Transverse colon (tissue), 4 donors: ENCODE measurements around the gene LGALS7. TPM values are rescaled to one million over a fixed set of nuclear protein-coding genes. Genes with fewer than 3 reads are reported as not detected.

Experiments
- DNase-seq: peaks from one replicate; pipeline ENCODE4 v3.0.0-alpha.2; 2019
- H3K27ac ChIP-seq, 4 donors: fragments of 200-600 bp; sonication (generic); 2 replicates each; pipeline ENCODE4 v1.5.1; 2016 to 2018; ENCODE audit warnings: inconsistent platforms in 4 of 4
- H3K27me3 ChIP-seq: fragments of 200-600 bp; sonication (generic); 2 replicates; pipeline ENCODE4 v1.5.1; 2017; ENCODE audit warnings: inconsistent platforms
- H3K36me3 ChIP-seq, 4 donors: fragments of 200-600 bp; sonication (generic); 2 replicates each; pipeline ENCODE4 v1.5.1; 2017 to 2019; ENCODE audit warnings: inconsistent platforms in 4 of 4
- H3K4me1 ChIP-seq, 4 donors: fragments of 200-600 bp; sonication (generic); 2 replicates each; pipeline ENCODE4 v1.5.1; 2017 to 2020; ENCODE audit warnings: inconsistent platforms in 4 of 4
- H3K4me3 ChIP-seq, 4 donors: fragments of 200-600 bp; sonication (generic); 1 replicate in 1 of 4; 2 replicates in 3 of 4; pipeline versions ENCODE4 v1.5.1 to v1.6.1; 2017 to 2019; ENCODE audit warnings: inconsistent platforms in 4 of 4
- H3K9me3 ChIP-seq, 2 donors: fragments of 200-600 bp; sonication (generic); 2 replicates each; pipeline ENCODE4 v1.5.1; 2017 to 2019; ENCODE audit warnings: inconsistent platforms in 2 of 2
- EP300 ChIP-seq: sonication (generic); formaldehyde crosslinking; IDR thresholded peaks from one replicate; pipeline ENCODE4 v1.6.1; 2017; ENCODE audit warnings: antibody characterized with exemption, low read depth
- POLR2A ChIP-seq: fragments of 450-650 bp; IDR thresholded peaks from one replicate; pipeline ENCODE4 v1.6.1; 2016; ENCODE audit warnings: antibody characterized with exemption, mild to moderate bottlenecking, moderate library complexity
- POLR2AphosphoS5 ChIP-seq, 3 donors: sonication (generic); formaldehyde crosslinking; IDR thresholded peaks; one replicate each; pipeline ENCODE4 v1.6.1; 2016; ENCODE audit warnings: antibody characterized with exemption in 3 of 3
- WGBS, 2 donors: methylation state at CpG; one replicate each; pipeline ENCODE4 v1.1.5; 2018; ENCODE audit warnings: low coverage in 1 of 2; 5-methylcytosine and 5-hydroxymethylcytosine counted together
- in situ Hi-C, 4 donors: fragments of 200-750 bp; cut with MboI; loops; one replicate each; pipeline versions ENCODE4 v1.15.0 to v1.15.1; 2017; ENCODE audit warnings: low sequenced_read_pairs in 3 of 4, low pct_ligation_motif_present in 1 of 4, low pct_unique_long_range_greater_than_20kb in 1 of 4
- intact Hi-C: fragments of 100-400 bp; cut with DNase I; formaldehyde crosslinking; loops from one replicate; pipeline ENCODE4 v1.15.1; 2023; ENCODE audit warnings: low total_unique reads
- total RNA-seq, 4 donors: library from RNA; depleted of rRNA; stranded (reverse); fragments of >200 nt; gene quantifications; one replicate each; pipeline ENCODE4 v1.1.0, GENCODE V29; 2016
- TF ChIP-seq, protein P1 (sequence below), 5 experiments: fragments of 200-600 bp in 3 of 5; fragments of 450-650 bp in 2 of 5; sonication (generic) in 3 of 5; IDR thresholded peaks; 1 replicate in 2 of 5; 2 replicates in 3 of 5; pipeline ENCODE4 v1.5.1; 2016 to 2017; ENCODE audit warnings: antibody characterized with exemption in 5 of 5, inconsistent platforms in 3 of 5, mild to moderate bottlenecking in 2 of 5, moderate library complexity in 1 of 5

Gene LGALS7
- total RNA-seq, 4 donors from 2014 or later: not detected

DNA sequence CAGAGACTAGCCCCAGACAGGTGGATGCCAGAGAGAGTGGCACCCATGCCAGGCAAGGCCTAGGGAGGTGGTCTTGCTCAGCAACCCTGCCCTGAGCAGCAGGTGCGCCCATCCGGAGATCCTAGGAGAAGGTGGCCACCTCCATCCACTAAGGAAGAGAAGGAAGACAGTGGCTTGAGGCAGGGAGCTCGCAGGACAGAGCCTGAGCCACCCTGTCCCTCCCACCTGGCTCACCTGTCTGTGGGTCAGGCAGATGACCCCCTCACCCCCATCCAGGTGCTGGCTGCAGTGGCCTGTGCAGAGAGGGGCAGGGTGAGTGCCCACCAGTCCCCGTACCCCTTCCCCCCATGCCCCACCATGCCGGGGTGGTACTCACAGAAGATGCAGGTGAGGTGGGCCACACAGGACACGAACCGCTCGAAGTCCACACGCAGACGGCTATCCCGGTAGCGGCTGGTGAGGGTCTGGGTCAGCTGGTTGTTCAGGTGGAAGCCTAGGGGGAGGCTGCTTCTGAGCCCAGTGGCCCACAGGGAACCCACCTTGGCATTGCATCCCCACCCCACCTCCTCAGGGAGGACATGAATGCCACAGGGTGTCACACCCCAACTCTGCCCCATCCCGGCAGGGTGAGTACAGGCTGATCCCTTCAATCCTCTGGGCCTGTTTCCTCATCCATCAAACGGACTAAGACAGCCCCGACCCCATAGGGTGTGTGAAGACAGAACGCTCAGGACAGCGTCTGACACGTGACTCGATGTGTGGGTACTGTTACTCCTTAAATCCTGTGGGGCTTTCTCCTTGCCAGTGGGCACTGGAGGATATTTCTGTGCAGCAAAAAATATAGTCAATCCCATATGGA, 42.4 kb downstream of the LGALS7 start:
- intact Hi-C loops (no loop called here), in situ Hi-C loops (no loop called here)
- TF ChIP-seq EP300: no peak
- peak in 1 of 3 donors; percentile 52 for TF ChIP-seq POLR2AphosphoS5 (IDR thresholded peaks at IDR 0.05)
- TF ChIP-seq, protein P1, sequence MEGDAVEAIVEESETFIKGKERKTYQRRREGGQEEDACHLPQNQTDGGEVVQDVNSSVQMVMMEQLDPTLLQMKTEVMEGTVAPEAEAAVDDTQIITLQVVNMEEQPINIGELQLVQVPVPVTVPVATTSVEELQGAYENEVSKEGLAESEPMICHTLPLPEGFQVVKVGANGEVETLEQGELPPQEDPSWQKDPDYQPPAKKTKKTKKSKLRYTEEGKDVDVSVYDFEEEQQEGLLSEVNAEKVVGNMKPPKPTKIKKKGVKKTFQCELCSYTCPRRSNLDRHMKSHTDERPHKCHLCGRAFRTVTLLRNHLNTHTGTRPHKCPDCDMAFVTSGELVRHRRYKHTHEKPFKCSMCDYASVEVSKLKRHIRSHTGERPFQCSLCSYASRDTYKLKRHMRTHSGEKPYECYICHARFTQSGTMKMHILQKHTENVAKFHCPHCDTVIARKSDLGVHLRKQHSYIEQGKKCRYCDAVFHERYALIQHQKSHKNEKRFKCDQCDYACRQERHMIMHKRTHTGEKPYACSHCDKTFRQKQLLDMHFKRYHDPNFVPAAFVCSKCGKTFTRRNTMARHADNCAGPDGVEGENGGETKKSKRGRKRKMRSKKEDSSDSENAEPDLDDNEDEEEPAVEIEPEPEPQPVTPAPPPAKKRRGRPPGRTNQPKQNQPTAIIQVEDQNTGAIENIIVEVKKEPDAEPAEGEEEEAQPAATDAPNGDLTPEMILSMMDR (IDR thresholded peaks at IDR 0.05): no peak
- TF ChIP-seq POLR2A: no peak
- WGBS, 2 donors: 82% methylated on average over 16 of the region's 19 CpGs; no CpG with 5 or more reads in 1 of the 2 donors
- Histone ChIP-seq H3K4me3 (no peak overlapping the region), H3K27me3 (no peaks in the 10 kb centered on the region), H3K9me3 (no peaks in the 10 kb centered on the region), H3K36me3 (peaks cover 0 to 22% (median 7%) of the 10 kb centered on the region in 4 donors), H3K27ac (peak overlapping the region; percentile 82 to 89 (median 85)), H3K4me1 (peaks cover 4 to 57% (median 38%) of the 10 kb centered on the region in 4 donors)
- DNase-seq: no peak

DNA sequence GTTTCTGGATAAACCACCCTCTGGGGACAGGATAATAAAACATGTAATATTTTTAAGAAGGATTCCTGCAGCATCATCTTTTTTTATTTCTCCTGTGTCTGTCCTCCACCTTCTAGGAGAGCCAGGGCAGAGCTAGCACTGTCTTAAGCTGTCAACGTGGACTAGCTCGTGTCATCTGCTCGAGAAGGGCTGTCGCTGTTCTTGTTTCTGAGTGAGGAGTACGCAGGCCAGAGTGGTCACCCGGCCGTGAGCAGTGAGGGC, 42.9 kb downstream of the LGALS7 start:
- H3K27ac ChIP-seq: peak overlapping the region; percentile 82 to 89 (median 85)
- H3K36me3 ChIP-seq: peaks cover 0 to 27% (median 10%) of the 10 kb centered on the region in 4 donors
- DNase-seq: no peak
- no peaks in the 10 kb centered on the region for H3K9me3 ChIP-seq
- in situ Hi-C loops (no loop called here), intact Hi-C loops (no loop called here)
- 17 to 84% methylated on average over 1 to 7 of the region's 7 CpGs for WGBS, 2 donors
- H3K27me3 ChIP-seq: no peaks in the 10 kb centered on the region
- TF ChIP-seq POLR2A: no peak
- TF ChIP-seq EP300: no peak
- TF ChIP-seq, protein P1 (IDR thresholded peaks at IDR 0.05): no peak
- no peak for TF ChIP-seq POLR2AphosphoS5 (IDR thresholded peaks at IDR 0.05)
- peaks cover 4 to 55% (median 38%) of the 10 kb centered on the region in 4 donors for H3K4me1 ChIP-seq
- no peak overlapping the region for H3K4me3 ChIP-seq

DNA sequence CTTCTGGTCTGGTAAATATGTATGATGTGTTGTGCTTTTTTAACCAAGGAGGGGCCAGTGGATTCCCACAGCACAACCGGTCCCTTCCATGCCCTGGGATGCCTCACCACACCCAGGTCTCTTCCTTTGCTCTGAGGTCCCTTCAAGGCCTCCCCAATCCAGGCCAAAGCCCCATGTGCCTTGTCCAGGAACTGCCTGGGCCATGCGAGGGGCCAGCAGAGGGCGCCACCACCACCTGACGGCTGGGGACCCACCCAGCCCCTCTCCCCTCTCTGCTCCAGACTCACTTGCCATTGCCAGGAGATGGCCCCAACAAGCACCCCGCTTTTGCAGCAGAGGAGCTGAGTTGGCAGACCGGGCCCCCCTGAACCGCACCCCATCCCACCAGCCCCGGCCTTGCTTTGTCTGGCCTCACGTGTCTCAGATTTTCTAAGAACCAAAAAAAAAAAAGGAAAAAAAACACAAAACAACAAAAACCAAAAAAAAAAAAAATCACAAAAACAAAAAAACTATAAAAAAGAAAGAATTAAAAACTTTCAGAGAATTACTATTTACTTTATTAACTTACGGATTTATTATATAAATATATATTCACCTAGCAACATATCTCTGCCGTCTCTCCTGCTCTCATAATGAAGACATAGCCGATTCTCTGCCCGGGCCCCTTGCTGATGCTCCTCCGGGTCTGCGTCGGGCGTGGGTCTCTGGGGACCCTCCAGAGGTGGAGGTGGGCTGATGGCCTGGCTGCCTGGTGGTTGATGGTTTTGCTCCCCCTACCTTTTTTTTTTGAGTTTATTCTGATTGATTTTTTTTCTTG, 43.5 kb downstream of the LGALS7 start:
- 66 to 81% methylated on average over 12 to 17 of the region's 17 CpGs for WGBS, 2 donors
- intact Hi-C loops: no loop called here

More for the DNA sequence above, 43.5 kb downstream of the LGALS7 start:
- peaks cover 0 to 31% (median 13%) of the 10 kb centered on the region in 4 donors for H3K36me3 ChIP-seq
- no peaks in the 10 kb centered on the region for H3K27me3 ChIP-seq
- H3K4me3 ChIP-seq: no peak overlapping the region
- in situ Hi-C loops: no loop called here
- H3K4me1 ChIP-seq: peaks cover 4 to 50% (median 33%) of the 10 kb centered on the region in 4 donors
- H3K27ac ChIP-seq: peak overlapping the region; percentile 82 to 89 (median 85)
- no peaks in the 10 kb centered on the region for H3K9me3 ChIP-seq
- DNase-seq: peak; percentile 80
- TF ChIP-seq, protein P1 (IDR thresholded peaks at IDR 0.05): peak; percentile 78 to 83 (median 80)
- TF ChIP-seq EP300 (no peak), POLR2A (no peak), POLR2AphosphoS5 (IDR thresholded peaks at IDR 0.05) (peak in 1 of 3 donors; percentile 6)
